HG02798 (cell line): ENCODE results near the gene NUDT13.

Source experiments
- ATAC-seq: cut with Tn5 transposase; IDR thresholded peaks from one replicate; pipeline ENCODE4 v1.9.1; 2021; ENCODE audit warnings: mild to moderate bottlenecking; ENCODE audit not compliant: unreplicated experiment, poor library complexity

The NUDT13 gene

DNA sequence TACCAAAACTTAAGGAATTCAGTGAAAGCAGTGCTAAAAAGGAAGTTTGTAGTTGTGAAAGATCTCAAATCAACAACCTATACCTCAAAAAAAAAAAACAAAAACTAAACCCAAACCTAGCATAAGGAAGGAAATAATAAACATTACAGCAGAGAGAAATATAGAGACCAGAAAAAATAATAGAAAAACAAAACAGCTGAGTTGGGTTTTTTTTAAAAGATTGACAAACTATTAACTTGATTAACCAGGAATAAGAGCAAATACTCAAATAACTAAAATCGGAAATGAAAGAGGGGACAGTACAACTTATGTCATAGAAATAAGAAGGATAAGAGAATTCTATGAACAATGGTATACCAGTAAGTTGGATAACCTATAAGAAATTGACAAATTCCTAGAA lies 50.8 kb downstream of the NUDT13 start:
- ATAC-seq = no peak

DNA sequence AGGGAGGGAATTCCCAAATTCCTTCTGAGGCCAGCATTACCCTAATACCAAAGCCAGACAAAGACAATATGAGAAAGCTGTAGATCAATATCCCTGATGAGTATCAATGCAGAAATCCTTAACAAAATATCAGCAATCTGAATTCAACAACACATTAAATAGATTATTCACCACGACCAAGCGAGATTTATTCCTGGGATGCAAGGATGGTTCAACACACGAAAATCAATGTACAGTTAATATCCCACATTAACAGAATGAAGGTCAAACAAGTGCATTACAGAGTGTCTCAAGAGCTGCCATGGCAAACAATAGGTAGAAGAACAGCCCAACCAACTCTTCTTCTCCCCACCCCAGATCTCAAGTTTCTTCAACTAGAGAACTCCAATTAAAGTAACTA lies 51.4 kb downstream of the NUDT13 start:
- no peak for ATAC-seq

DNA sequence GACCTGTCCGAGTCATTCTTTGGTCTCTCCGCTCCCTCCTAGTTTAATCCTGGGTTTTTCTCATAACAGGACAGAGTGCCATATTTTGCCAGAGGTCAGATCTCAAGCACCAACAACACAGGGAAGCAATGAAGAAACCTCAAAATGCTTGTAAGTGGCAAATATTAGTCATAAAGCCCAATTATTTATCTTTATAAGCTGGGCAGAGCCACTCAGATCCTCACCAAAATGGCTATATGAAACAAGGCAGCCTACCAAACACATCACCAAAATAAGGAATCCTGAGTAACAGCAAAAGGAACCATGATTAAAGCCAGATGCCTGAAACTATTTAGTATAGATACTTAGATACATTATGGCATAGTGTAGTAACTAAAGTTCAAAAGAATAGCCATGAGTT lies 52.8 kb downstream of the NUDT13 start:
- ATAC-seq = no peak

DNA sequence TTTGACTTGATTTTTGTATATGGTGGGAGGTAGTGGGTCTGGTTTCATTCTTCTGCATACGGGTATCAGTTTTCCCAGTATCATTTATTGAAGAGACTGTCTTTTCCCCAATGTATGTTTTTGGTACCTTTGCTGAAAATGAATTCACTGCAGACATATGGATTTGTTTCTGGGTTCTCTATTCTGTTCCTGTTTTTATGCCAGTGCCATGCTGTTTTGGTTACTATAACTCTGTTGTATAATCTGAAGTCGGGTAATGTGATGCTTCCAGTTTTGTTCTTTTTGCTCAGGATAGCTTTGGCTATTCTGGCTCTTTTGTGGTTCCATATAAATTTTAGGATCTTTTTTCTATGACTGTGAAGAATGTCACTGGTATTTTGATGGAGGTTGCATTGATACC lies 56.7 kb downstream of the NUDT13 start:
- no peak for ATAC-seq

DNA sequence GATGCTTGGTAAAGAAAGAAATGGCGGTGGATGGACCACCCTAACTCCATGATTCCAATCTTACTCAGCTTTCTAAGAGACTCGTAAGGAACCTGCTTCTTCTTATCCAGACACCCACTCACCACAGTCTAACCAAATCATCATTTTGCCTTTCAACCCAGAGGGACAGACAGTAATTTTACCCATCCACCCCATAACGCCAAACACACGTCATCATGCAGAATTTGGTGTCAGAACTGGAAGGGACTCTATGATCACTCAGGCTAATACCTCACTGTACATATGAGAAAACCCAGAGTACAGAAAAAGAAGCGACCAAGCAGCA lies 57.2 kb downstream of the NUDT13 start:
- peak; percentile 1 for ATAC-seq

DNA sequence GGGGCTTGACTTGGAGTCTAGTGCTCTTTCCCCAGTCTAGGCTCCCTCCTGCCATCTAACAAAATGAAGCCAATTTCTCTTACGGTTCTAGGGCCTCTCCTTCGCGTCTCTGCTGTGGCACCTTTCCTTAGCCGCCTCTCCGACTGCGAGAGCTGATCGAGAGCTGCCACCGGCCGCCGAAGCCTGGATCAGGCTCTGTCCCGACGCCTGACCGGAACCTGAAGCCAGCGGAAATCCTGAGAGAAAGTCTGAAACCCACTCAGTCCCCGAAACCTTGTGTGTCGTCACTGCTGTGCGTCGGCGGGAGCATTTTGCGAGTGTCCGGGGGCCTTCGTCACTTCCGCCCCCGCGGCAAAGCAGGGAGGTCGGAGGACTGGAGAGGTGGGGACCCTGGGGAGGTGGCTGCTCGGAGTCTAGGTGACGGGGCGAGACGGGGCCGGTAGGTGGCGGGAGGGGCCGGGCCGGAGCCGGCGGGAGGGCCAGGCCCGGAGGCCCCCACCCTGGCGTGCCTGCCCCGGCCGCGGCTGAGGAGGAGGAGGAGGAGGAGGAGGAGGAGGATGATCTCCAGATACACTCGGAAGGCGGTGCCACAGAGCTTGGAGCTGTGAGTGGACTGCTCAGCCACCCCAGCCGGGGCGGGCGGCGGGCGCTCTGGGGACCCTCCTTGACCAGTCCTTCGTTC lies 57.7 kb downstream of the NUDT13 start, which contains the start of the genes ECD and FAM149B1:
ECD (minus strand) TSS at position 226 of the 682 bp plus-strand sequence. CDS start 4,071 bp downstream, outside the sequence.
FAM149B1 (plus strand) TSS at position 337 of the 682 bp plus-strand sequence; CDS start at position 558, 221 bp downstream.
- ATAC-seq = peak; percentile 96

DNA sequence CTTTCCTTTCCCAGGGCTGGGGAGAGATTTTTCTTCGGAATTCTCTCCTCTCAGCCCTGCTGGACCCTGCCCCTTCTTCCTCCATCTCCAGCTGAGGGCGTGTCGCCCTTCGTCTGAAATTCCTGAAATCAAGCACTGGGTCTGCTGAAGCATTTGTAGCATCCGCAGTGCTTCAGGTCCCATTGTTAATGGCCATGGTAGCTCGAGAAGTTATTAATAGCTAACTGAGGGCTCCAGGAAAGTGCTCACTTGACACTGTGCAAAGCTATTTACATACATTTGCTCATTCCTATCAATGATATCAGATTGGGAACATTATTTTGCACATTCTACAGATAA lies 58.2 kb downstream of the NUDT13 start:
- ATAC-seq = no peak

DNA sequence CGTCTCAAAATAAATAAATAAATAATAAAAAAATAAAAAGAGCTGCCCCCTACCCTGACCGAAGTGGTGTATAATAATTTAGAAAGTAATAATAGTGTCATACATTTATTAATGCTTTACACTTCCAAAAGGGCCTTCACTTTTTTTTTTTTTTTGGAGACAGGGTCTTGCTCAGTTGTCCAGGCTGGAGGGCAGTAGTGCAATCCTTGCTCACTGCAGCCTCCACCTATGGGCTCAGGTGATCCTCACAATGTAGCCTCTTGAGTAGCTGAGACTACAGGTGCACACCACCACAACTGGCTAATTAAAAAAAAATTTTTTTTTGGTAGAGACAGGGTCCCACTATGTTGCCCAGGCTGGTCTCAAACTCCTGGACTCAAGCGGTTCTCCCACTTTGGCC lies 59.1 kb downstream of the NUDT13 start:
- no peak for ATAC-seq

DNA sequence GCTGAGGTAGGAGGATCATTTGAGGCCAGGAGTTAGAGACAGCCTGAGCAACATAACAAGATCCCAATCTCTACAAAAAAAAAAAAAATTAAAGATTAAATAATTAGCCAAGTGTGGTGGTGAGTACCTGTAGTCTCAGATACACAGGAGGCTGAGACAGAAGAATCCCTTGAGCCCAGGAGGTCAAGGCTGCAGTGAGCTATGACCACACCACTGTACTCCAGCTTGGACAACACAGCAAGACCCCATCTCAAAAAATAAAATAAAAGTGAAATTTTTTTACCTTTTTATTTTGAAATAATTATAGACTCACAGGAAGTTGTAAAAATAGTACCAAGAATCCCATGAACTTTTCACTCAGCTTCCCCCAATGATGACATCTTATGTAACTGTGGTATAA lies 62.6 kb downstream of the NUDT13 start:
- no peak for ATAC-seq

DNA sequence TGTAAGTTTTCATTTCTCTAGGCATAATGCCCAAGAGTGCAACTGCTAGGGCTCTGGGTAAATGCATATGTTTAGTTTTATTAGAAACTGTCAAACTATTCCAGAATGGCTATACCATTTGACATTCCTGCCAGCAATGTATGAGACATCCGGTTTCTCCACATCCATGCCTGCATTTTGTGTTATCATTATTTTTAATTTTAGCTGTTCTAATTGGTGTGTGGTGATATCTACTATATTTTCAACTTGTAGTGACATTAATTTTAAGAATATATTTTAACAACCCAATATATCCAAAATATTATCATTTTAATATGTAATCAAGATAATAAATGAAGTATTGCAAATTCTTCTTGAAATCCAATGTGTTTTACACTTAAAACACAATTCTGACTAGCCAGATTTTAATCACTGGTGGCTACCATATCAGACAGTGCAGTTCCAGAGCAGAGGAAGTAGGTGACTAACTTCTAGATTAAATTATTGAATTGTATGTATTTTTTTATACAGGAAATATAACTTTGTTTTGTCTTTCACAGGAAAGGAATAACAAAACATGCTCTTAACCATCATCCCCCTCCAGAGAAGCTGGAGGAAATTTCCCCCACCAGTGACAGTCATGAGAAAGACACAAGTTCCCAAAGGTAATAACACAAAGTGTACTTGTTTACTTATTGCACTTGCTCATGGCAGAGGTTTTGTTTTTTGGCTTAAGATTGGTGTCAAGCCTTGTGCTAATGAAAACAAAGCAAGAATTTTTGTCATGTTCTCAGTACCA lies 64.1 kb downstream of the NUDT13 start:
- no peak for ATAC-seq
